ENCODE results near the gene ESPNL.

The ESPNL gene

GRCh38 chr2:238155761-238156694 is 55.9 kb downstream of the ESPNL start:
- DNase-seq (ENCODE audit: low read depth, low spot score), result no peak

- no peak for DNase-seq (ENCODE audit: low read depth, low spot score)
These were observed 57.4 kb downstream of the ESPNL start for GRCh38 chr2:238157506-238158017.

- DNase-seq (ENCODE audit: low read depth, low spot score), result no peak
These were observed 57.9 kb downstream of the ESPNL start for GRCh38 chr2:238158018-238158508.

- no peak for DNase-seq (ENCODE audit: low read depth, low spot score)
These were observed 58.5 kb downstream of the ESPNL start, which contains the start of gene ERFE for GRCh38 chr2:238158509-238159070. Gene ERFE (plus strand): TSS chr2:238158970. CDS start chr2:238159008, 38 bp downstream.

GRCh38 chr2:238159071-238159539 is 59.0 kb downstream of the ESPNL start:
- no peak for DNase-seq (ENCODE audit: low read depth, low spot score)

- DNase-seq (ENCODE audit: low read depth, low spot score), result no peak
These were observed 59.6 kb downstream of the ESPNL start for GRCh38 chr2:238159661-238160205.

- DNase-seq (ENCODE audit: low read depth, low spot score), result no peak
These were observed 60.3 kb downstream of the ESPNL start for GRCh38 chr2:238160206-238161129.

- DNase-seq (ENCODE audit: low read depth, low spot score), result no peak
These were observed 61.3 kb downstream of the ESPNL start for GRCh38 chr2:238161291-238162051.

GRCh38 chr2:238162251-238162845 is 62.2 kb downstream of the ESPNL start:
- DNase-seq (ENCODE audit: low read depth, low spot score), result no peak

- no peak for DNase-seq (ENCODE audit: low read depth, low spot score)
These were observed 62.8 kb downstream of the ESPNL start for GRCh38 chr2:238162846-238163441.

- DNase-seq (ENCODE audit: low read depth, low spot score), result no peak
These were observed 63.5 kb downstream of the ESPNL start for GRCh38 chr2:238163481-238164198.

GRCh38 chr2:238164906-238165287 is 64.8 kb downstream of the ESPNL start:
- DNase-seq (ENCODE audit: low read depth, low spot score), result no peak

- DNase-seq (ENCODE audit: low read depth, low spot score), result no peak
These were observed 65.3 kb downstream of the ESPNL start for GRCh38 chr2:238165288-238165921.

GRCh38 chr2:238166391-238167343 is 66.5 kb downstream of the ESPNL start:
- DNase-seq (ENCODE audit: low read depth, low spot score), result no peak

- DNase-seq (ENCODE audit: low read depth, low spot score), result no peak
These were observed 67.2 kb downstream of the ESPNL start for GRCh38 chr2:238167344-238167715.

GRCh38 chr2:238167761-238168160 is 67.6 kb downstream of the ESPNL start:
- DNase-seq (ENCODE audit: low read depth, low spot score), result no peak
